Heart left ventricle (tissue), 16 donors: ENCODE measurements around the gene CNBD2. TPM values are rescaled to one million over a fixed set of nuclear protein-coding genes. Genes with fewer than 3 reads are reported as not detected.

ENCODE experiments used
- ATAC-seq, 4 donors: fragments of 200-7000 bp; cut with Tn5 transposase; one replicate each; pipeline ENCODE4 v1.9.1; 2020 to 2022; ENCODE audit warnings: moderate library complexity in 4 of 4, mild to moderate bottlenecking in 3 of 4, moderate number of reproducible peaks in 1 of 4
- DNase-seq, 5 donors: peaks; one replicate each; pipeline ENCODE4 v3.0.0-alpha.2; 2020
- H3K27ac ChIP-seq, 12 donors: fragments of 200-600 bp; sonication (generic) in 4 of 12; one replicate each; pipeline versions ENCODE4 v1.5.0 to v1.8.0; 2016 to 2022; ENCODE audit warnings: mild to moderate bottlenecking in 2 of 12
- H3K27me3 ChIP-seq, 9 donors: fragments of 200-600 bp; sonication (generic) in 2 of 9; one replicate each; pipeline versions ENCODE4 v1.5.1 to v1.8.0; 2016 to 2022; ENCODE audit warnings: mild to moderate bottlenecking in 3 of 9
- H3K36me3 ChIP-seq, 9 donors: fragments of 200-600 bp; sonication (generic) in 2 of 9; one replicate each; pipeline versions ENCODE4 v1.5.0 to v1.8.0; 2018 to 2022; ENCODE audit warnings: mild to moderate bottlenecking in 2 of 9
- H3K4me1 ChIP-seq, 12 donors: fragments of 200-600 bp; sonication (generic) in 4 of 12; one replicate each; pipeline versions ENCODE4 v1.5.0 to v1.8.0; 2016 to 2022; ENCODE audit warnings: mild to moderate bottlenecking in 3 of 12
- H3K4me3 ChIP-seq, 12 donors: fragments of 200-600 bp; sonication (generic) in 4 of 12; one replicate each; pipeline versions ENCODE4 v1.5.0 to v1.8.0; 2017 to 2022; ENCODE audit warnings: mild to moderate bottlenecking in 9 of 12, moderate library complexity in 4 of 12
- H3K9me3 ChIP-seq, 12 donors: fragments of 200-600 bp; sonication (generic) in 4 of 12; one replicate each; pipeline versions ENCODE4 v1.5.0 to v1.8.0; 2016 to 2022; ENCODE audit warnings: mild to moderate bottlenecking in 1 of 12
- CTCF ChIP-seq, 12 donors: fragments of 200-600 bp; sonication (generic) in 4 of 12; IDR thresholded peaks; one replicate each; pipeline versions ENCODE4 v1.5.0 to v1.8.0; 2018 to 2022; ENCODE audit warnings: antibody characterized with exemption in 12 of 12, mild to moderate bottlenecking in 5 of 12
- POLR2A ChIP-seq, 2 donors: fragments of 450-650 bp; IDR thresholded peaks; one replicate each; pipeline ENCODE4 v1.6.1; 2017; ENCODE audit warnings: antibody characterized with exemption in 2 of 2, mild to moderate bottlenecking in 2 of 2, moderate library complexity in 2 of 2
- WGBS, 4 donors: extraction: QIAGEN DNeasy Blood & Tissue Kit in 2 of 4; methylation state at CpG; one replicate each; pipeline versions ENCODE4 v1.1.5 to v1.1.7; 2013 to 2018; 5-methylcytosine and 5-hydroxymethylcytosine counted together
- intact Hi-C, 10 donors: fragments of 100-400 bp; cut with DNase I; formaldehyde crosslinking; loops; one replicate each; pipeline versions ENCODE4 v1.11.1 to v1.14.2; 2022
- polyA plus RNA-seq, 2 donors: library from polyadenylated mRNA; stranded (reverse); fragments of 200-250 nt; gene quantifications; one replicate each; pipeline ENCODE4 v1.2.3, GENCODE V29; 2013
- total RNA-seq, 9 donors: library from RNA; depleted of rRNA in 2 of 9; stranded (reverse); fragments of >200 nt in 2 of 9; fragmentation: NEBNext Ultra II Directional in 3 of 9; extraction: Animal tissue kit (Norgen Biotek cat#: 25700) in 3 of 9; gene quantifications; one replicate each; pipeline versions ENCODE4 v1.1.0 to v1.2.4, GENCODE V29; 2016 to 2023
- donor health status: ischemic (EF 13 %, LVEDD 7.1; RV severe dilation, severe dysfunction).
- donor health status: healthy with polysubstance abuse.
- donor health status: DM: no; HTN: yes; CAD: no.
- donor health status: DM: no; HTN: no; CAD: no.
- donor health status: ischemic (EF 25% LVEDD 6.9; RV normal size, moderate dysfunction).
- donor health status: ischemic (EF 25% LVEDD 5.7; RV mildly dilated, moderate dysfunction).
- donor health status: healthy.
- donor health status: DM: yes; HTN: yes; CAD: no.
- donor health status: ischemic (EF 35%, LVEDD 5.7; RV mildly dilated, moderate dysfunction).
- donor health status: nonischemic (EF 11% LVEDD 7.7; RV severe dilation, severe dysfunction).
- donor health status: DM: yes; HTN: yes; CAD: no.
- donor health status: PGD.
- donor health status: ischemic (EF 29% LVEDD 5.4; RV normal size, mild dysfunction).
- donor health status: nonischemic (EF 23%, LVEDD 6.1; RV moderate dilation, normal function).

Gene CNBD2
- total and polyA plus RNA-seq, 11 donors, result 1.4 to 7.7 (median 3.6) TPM; not detected in 1

- DNase-seq (no peak), ATAC-seq (no peak)
- H3K36me3 ChIP-seq, result no peaks in the 10 kb centered on the region
- intact Hi-C loops, result no loop called here
- H3K27ac ChIP-seq, result no peak overlapping the region
- H3K27me3 ChIP-seq, result no peaks in the 10 kb centered on the region
- H3K4me1 ChIP-seq, result no peaks in the 10 kb centered on the region
- H3K4me3 ChIP-seq, result no peak overlapping the region
- peaks cover 0 to 24% (median 0%) of the 10 kb centered on the region in 12 donors for H3K9me3 ChIP-seq
- TF ChIP-seq POLR2A (IDR thresholded peaks at IDR 0.05) (no peak), CTCF (IDR thresholded peaks at IDR 0.05) (no peak)
Measured at GRCh38 chr20:36002855-36003254, 34.5 kb downstream of the CNBD2 start.

- DNase-seq (no peak), ATAC-seq (no peak)
- H3K4me1 ChIP-seq, result no peaks in the 10 kb centered on the region
- intact Hi-C loops, result no loop called here
- H3K4me3 ChIP-seq, result no peak overlapping the region
- 76 to 92% (median 82%) methylated on average over 1 of the region's 1 CpG for WGBS, 4 donors
- no peaks in the 10 kb centered on the region for H3K27me3 ChIP-seq
- no peak overlapping the region for H3K27ac ChIP-seq
- H3K36me3 ChIP-seq, result no peaks in the 10 kb centered on the region
- H3K9me3 ChIP-seq, result peaks cover 0 to 24% (median 0%) of the 10 kb centered on the region in 12 donors
- TF ChIP-seq POLR2A (IDR thresholded peaks at IDR 0.05) (no peak), CTCF (IDR thresholded peaks at IDR 0.05) (no peak)
Measured at GRCh38 chr20:36004045-36004444, 35.7 kb downstream of the CNBD2 start.

GRCh38 chr20:36008461-36009035, 40.2 kb downstream of the CNBD2 start:
- Histone ChIP-seq H3K4me3 (no peak overlapping the region), H3K27me3 (no peaks in the 10 kb centered on the region), H3K36me3 (no peaks in the 10 kb centered on the region), H3K9me3 (peaks cover 0 to 6% (median 0%) of the 10 kb centered on the region in 12 donors), H3K4me1 (no peaks in the 10 kb centered on the region), H3K27ac (no peak overlapping the region)
- TF ChIP-seq POLR2A (IDR thresholded peaks at IDR 0.05) (no peak), CTCF (IDR thresholded peaks at IDR 0.05) (no peak)
- DNase-seq (no peak), ATAC-seq (no peak)
- 64 to 94% (median 90%) methylated on average over 4 of the region's 4 CpGs for WGBS, 4 donors
- intact Hi-C loops, result no loop called here

- intact Hi-C loops, result no loop called here
- WGBS, 4 donors, result 65 to 73% (median 68%) methylated on average over 4 of the region's 4 CpGs
- Histone ChIP-seq H3K4me1 (no peaks in the 10 kb centered on the region), H3K9me3 (no peaks in the 10 kb centered on the region), H3K27ac (no peak overlapping the region), H3K4me3 (no peak overlapping the region), H3K36me3 (no peaks in the 10 kb centered on the region), H3K27me3 (no peaks in the 10 kb centered on the region)
- no peak for TF ChIP-seq POLR2A (IDR thresholded peaks at IDR 0.05)
- no peak for TF ChIP-seq CTCF (IDR thresholded peaks at IDR 0.05)
- no peak for ATAC-seq
- DNase-seq, result no peak
Measured at GRCh38 chr20:36010076-36010475, 41.7 kb downstream of the CNBD2 start.
